Measurements from ENCODE around the gene CAND2. TPM values are rescaled to one million over a fixed set of nuclear protein-coding genes. Genes with fewer than 3 reads are reported as not detected.

The CAND2 gene
- total and polyA plus RNA-seq, 9 of the 15 experiments (the other 6 are each of a cell fraction or from before 2014, with no cell fraction given), result 0.91 to 14.9 (median 4.3) TPM

GRCh38 chr3:12815719-12816118 lies 19.2 kb downstream of the CAND2 start:
- 78% methylated on average over 5 of the region's 9 CpGs for WGBS (ENCODE audit: insufficient coverage, low coverage, missing lambda C conversion rate)
- BruUV-seq (replicated peaks), result no TSS peak
- H3K79me2 ChIP-seq (ENCODE audit: control insufficient read depth, insufficient read depth, low read length), result no peaks in the 10 kb centered on the region
- FAIRE-seq (no peak), ATAC-seq (no peak), DNase-seq (ENCODE audit: extremely low read depth in 1 of 4, low spot score in 3 of 4) (peak in 1 of 4 experiments; percentile 32)
- H3K27me3 ChIP-seq (ENCODE audit: control insufficient read depth in 2 of 2, insufficient read depth in 2 of 2, low read length in 2 of 2), result no peaks in the 10 kb centered on the region
- intact Hi-C loops (cut with micrococcal nuclease) (no loop called here), in situ Hi-C loops (cut with MboI) (no loop called here)
- H2AFZ ChIP-seq (ENCODE audit: low read depth, low read length), result no peak overlapping the region
- 0 out of 4 replicates have a peak overlapping the region, but pooled peaks of 1 of the 2 experiments have one; percentile 20 for H3K9ac ChIP-seq (ENCODE audit: insufficient read depth in 1 of 2, low read depth in 2 of 2, low read length in 2 of 2)
- no peak overlapping the region for H3K4me2 ChIP-seq (ENCODE audit: insufficient read depth, low read length)
- H3K27ac ChIP-seq (ENCODE audit: extremely low read depth, low read depth, low read length), result no peak overlapping the region
- peaks cover 6 to 24% of the 10 kb centered on the region in 2 experiments; a peak in 4 of 5 replicates for H3K4me1 ChIP-seq (replicated peaks in 1 of 2; ENCODE audit: control insufficient read depth in 2 of 2, insufficient read depth in 2 of 2, low read length in 2 of 2)
- TF ChIP-seq ZNF408 (CRISPR knock-in tag; IDR thresholded peaks at IDR 0.05; ENCODE audit: low read depth) (no peak), FOXP1 (CRISPR knock-in tag; IDR thresholded peaks at IDR 0.05) (no peak), ZBTB33 (CRISPR knock-in tag; IDR thresholded peaks at IDR 0.05) (peak; percentile 97), CEBPB (tag; IDR thresholded peaks at IDR 0.05) (no peak), CTCF (IDR thresholded peaks at IDR 0.05 in 2 of 3, conservative IDR thresholded peaks at IDR 0.05 in 1 of 3; ENCODE audit: insufficient read depth in 2 of 3, low read depth in 1 of 3, low read length in 3 of 3) (peak in 1 of 3 experiments; percentile 36; a peak in 1 of 6 replicates), MAFF (IDR thresholded peaks at IDR 0.05; ENCODE audit: low read length) (no peak), GTF2F1 (IDR thresholded peaks at IDR 0.05; ENCODE audit: low read depth, low read length) (no peak), RUNX1 (IDR thresholded peaks at IDR 0.05; ENCODE audit: low read depth) (no peak), ZNF253 (CRISPR knock-in tag; conservative IDR thresholded peaks at IDR 0.05) (no peak)
- CTCF ChIA-PET (ENCODE audit: low intra/inter-chr PET ratio), result no interaction called here
- no peaks in the 10 kb centered on the region for H3K9me3 ChIP-seq (replicated peaks; ENCODE audit: control insufficient read depth, insufficient read depth, low read depth, low read length)
- POLR2A ChIA-PET, result interaction anchor here (0.6 to 6.0 kb wide), 4 partner anchors 10 to 72 kb away, joined by 3 to 61 read pairs (median 3); no protein-coding TSS in a partner anchor
- no peaks in the 10 kb centered on the region for H3K9me1 ChIP-seq (ENCODE audit: control insufficient read depth, insufficient read depth, low read length)
- H3K36me3 ChIP-seq (ENCODE audit: control insufficient read depth, insufficient read depth, low read length), result peaks cover 63% of the 10 kb centered on the region; the same call in 1 of the 3 replicates
- H3K4me3 ChIP-seq, result no peak overlapping the region
- no peaks in the 10 kb centered on the region; the same call in 1 of the 2 replicates for H4K20me1 ChIP-seq (replicated peaks; ENCODE audit: control insufficient read depth, insufficient read depth, low read length)

Data from K562 (cell line).